MM.1S (cell line): ENCODE measurements around the gene CLEC7A.
A peak's percentile ranks its signal among the peaks of the same experiment; 100 is the strongest.

Experiments
- DNase-seq: peaks from one replicate; pipeline ENCODE4 v3.0.0-alpha.2; 2015
- H2AFZ ChIP-seq: fragments of 300-600 bp; sonication (generic); 2 replicates; pipeline ENCODE4 v1.6.0; 2016; ENCODE audit warnings: antibody characterized with exemption, low read length
- H3F3A ChIP-seq: fragments of 300-600 bp; sonication (generic); 2 replicates; pipeline ENCODE4 v1.6.1; 2016; ENCODE audit warnings: mild to moderate bottlenecking, antibody characterized with exemption, low read length, moderate library complexity, mixed read lengths; ENCODE audit not compliant: insufficient read depth
- H3K27ac ChIP-seq: fragments of 300-600 bp; sonication (generic); 2 replicates; pipeline ENCODE4 v1.5.1; 2016; ENCODE audit warnings: mild to moderate bottlenecking, low read length
- H3K27me3 ChIP-seq: fragments of 300-600 bp; sonication (generic); replicated peaks from 2 replicates; pipeline ENCODE4 v1.6.0; 2016; ENCODE audit warnings: low read length; ENCODE audit not compliant: insufficient read depth
- H3K36me3 ChIP-seq: fragments of 300-600 bp; sonication (generic); replicated peaks from 2 replicates; pipeline ENCODE4 v1.6.1; 2016; ENCODE audit warnings: mild to moderate bottlenecking, low read length, mixed read lengths; ENCODE audit not compliant: insufficient read depth
- H3K4me1 ChIP-seq: fragments of 300-600 bp; sonication (generic); 2 replicates; pipeline ENCODE4 v1.6.1; 2016; ENCODE audit warnings: low read length, mixed read lengths
- H3K4me2 ChIP-seq: fragments of 300-600 bp; sonication (generic); 2 replicates; pipeline ENCODE4 v1.6.0; 2016; ENCODE audit warnings: low read depth, low read length
- H3K4me3 ChIP-seq: fragments of 300-600 bp; sonication (generic); 2 replicates; pipeline ENCODE4 v1.5.1; 2016; ENCODE audit warnings: low read length, mixed read lengths
- H3K79me2 ChIP-seq: fragments of 300-600 bp; sonication (generic); 2 replicates; pipeline ENCODE4 v1.6.1; 2016; ENCODE audit warnings: mixed run types, low read length, mixed read lengths
- H3K9ac ChIP-seq: fragments of 300-600 bp; sonication (generic); 2 replicates; pipeline ENCODE4 v1.6.1; 2016; ENCODE audit warnings: low read length, mixed read lengths
- H3K9me2 ChIP-seq: fragments of 300-600 bp; sonication (generic); replicated peaks from 2 replicates; pipeline ENCODE4 v1.6.1; 2016; ENCODE audit warnings: mild to moderate bottlenecking, low read length, mixed read lengths; ENCODE audit not compliant: insufficient read depth
- H3K9me3 ChIP-seq: fragments of 300-600 bp; sonication (generic); replicated peaks from 2 replicates; pipeline ENCODE4 v1.6.1; 2016; ENCODE audit warnings: mild to moderate bottlenecking, low read length, mixed read lengths; ENCODE audit not compliant: insufficient read depth
- H4K20me1 ChIP-seq: fragments of 300-600 bp; sonication (generic); 2 replicates; pipeline ENCODE4 v1.6.1; 2016; ENCODE audit warnings: mild to moderate bottlenecking, low read length, moderate library complexity, mixed read lengths; ENCODE audit not compliant: insufficient read depth
- CTCF ChIP-seq: fragments of 300-600 bp; sonication (generic); IDR thresholded peaks from 2 replicates; pipeline ENCODE4 v1.5.1; 2016; ENCODE audit warnings: antibody characterized with exemption, low read length, mixed read lengths
- EZH2 ChIP-seq: fragments of 300-600 bp; sonication (generic); optimal IDR thresholded peaks from 2 replicates; pipeline ENCODE3; 2017; ENCODE audit warnings: low read depth, mild to moderate bottlenecking, antibody characterized with exemption, low read length, mixed read lengths
- EZH2phosphoT487 ChIP-seq: fragments of 300-600 bp; sonication (generic); IDR thresholded peaks from 2 replicates; pipeline ENCODE4 v1.6.1; 2018; ENCODE audit warnings: antibody characterized with exemption, low read length

The CLEC7A gene

GRCh38 chr12:10163084-10163483, 33.1 kb upstream of the CLEC7A start:
- Histone ChIP-seq H3K36me3 (no peaks in the 10 kb centered on the region), H2AFZ (no peak overlapping the region), H3K79me2 (no peaks in the 10 kb centered on the region), H3K27ac (no peak overlapping the region), H3K9ac (no peak overlapping the region), H3K9me2 (no peaks in the 10 kb centered on the region), H3F3A (0 out of 2 replicates have a peak, but pooled peaks cover 3% of the 10 kb centered on the region), H3K4me2 (no peak overlapping the region), H3K27me3 (no peaks in the 10 kb centered on the region), H4K20me1 (no peaks in the 10 kb centered on the region), H3K4me3 (no peak overlapping the region), H3K4me1 (peaks cover 26% of the 10 kb centered on the region), H3K9me3 (no peaks in the 10 kb centered on the region)
- TF ChIP-seq CTCF, result no peak
- no peak for TF ChIP-seq EZH2phosphoT487
- TF ChIP-seq EZH2, result no peak
- DNase-seq, result no peak

GRCh38 chr12:10160617-10161385, 30.8 kb upstream of the CLEC7A start:
- H4K20me1 ChIP-seq, result no peaks in the 10 kb centered on the region
- H3K4me1 ChIP-seq, result peaks cover 28% of the 10 kb centered on the region
- H3K79me2 ChIP-seq, result no peaks in the 10 kb centered on the region
- H3K4me2 ChIP-seq, result peak overlapping the region; percentile 25; the same call in 1 of the 2 replicates
- H3K9me3 ChIP-seq, result no peaks in the 10 kb centered on the region
- 0 out of 2 replicates have a peak, but pooled peaks cover 3% of the 10 kb centered on the region for H3F3A ChIP-seq
- H3K4me3 ChIP-seq, result no peak overlapping the region
- no peaks in the 10 kb centered on the region for H3K27me3 ChIP-seq
- TF ChIP-seq EZH2phosphoT487, result no peak
- no peak for TF ChIP-seq EZH2
- no peak for TF ChIP-seq CTCF
- H3K36me3 ChIP-seq, result no peaks in the 10 kb centered on the region
- no peak overlapping the region for H3K9ac ChIP-seq
- no peaks in the 10 kb centered on the region for H3K9me2 ChIP-seq
- H2AFZ ChIP-seq, result no peak overlapping the region
- no peak for DNase-seq
- no peak overlapping the region for H3K27ac ChIP-seq

- TF ChIP-seq EZH2 (no peak), EZH2phosphoT487 (no peak), CTCF (no peak)
- no peaks in the 10 kb centered on the region for H3K79me2 ChIP-seq
- 0 out of 2 replicates have a peak, but pooled peaks cover 3% of the 10 kb centered on the region for H3F3A ChIP-seq
- no peak overlapping the region for H3K27ac ChIP-seq
- H3K4me2 ChIP-seq, result 0 out of 2 replicates have a peak overlapping the region, but pooled peaks have one; percentile 10
- no peaks in the 10 kb centered on the region for H4K20me1 ChIP-seq
- no peak overlapping the region for H3K4me3 ChIP-seq
- no peaks in the 10 kb centered on the region for H3K36me3 ChIP-seq
- no peak overlapping the region for H3K9ac ChIP-seq
- H2AFZ ChIP-seq, result no peak overlapping the region
- no peaks in the 10 kb centered on the region for H3K27me3 ChIP-seq
- DNase-seq, result no peak
- H3K9me2 ChIP-seq, result no peaks in the 10 kb centered on the region
- peaks cover 28% of the 10 kb centered on the region for H3K4me1 ChIP-seq
- H3K9me3 ChIP-seq, result no peaks in the 10 kb centered on the region
Measured at GRCh38 chr12:10159280-10159679, 29.3 kb upstream of the CLEC7A start.
